T-cell (primary cell): ENCODE measurements around the gene DBF4B. TPM values are rescaled to one million over a fixed set of nuclear protein-coding genes. Genes with fewer than 3 reads are reported as not detected.
"Not testable (repeated sequence)": the region's sequence is repeated elsewhere in the genome, so short reads cannot be mapped to it uniquely, and the experiment has no call there.

ENCODE experiments used
- ATAC-seq, 4 experiments: fragments of 200-7000 bp in 3 of 4; fragments of 150-1000 bp in 1 of 4; cut with Tn5 transposase; replicated peaks in 1 of 4; 1 replicate in 3 of 4; 2 replicates in 1 of 4; pipeline ENCODE4 v1.10.0; 2021; ENCODE audit warnings: moderate library complexity in 3 of 4, mild to moderate bottlenecking in 2 of 4, moderate number of reproducible peaks in 1 of 4
- CTCF ChIA-PET, 2 donors: fragments of 300-600 bp; sonication (Branson Sonifier 250); formaldehyde crosslinking; loops; one replicate each; lab custom pipeline; 2022; ENCODE audit warnings: antibody characterized with exemption in 2 of 2; lab: Charles Lee
- POLR2A ChIA-PET, 2 donors: fragments of 300-600 bp; sonication (Branson Sonifier 250); formaldehyde crosslinking; loops; one replicate each; lab custom pipeline; 2022; ENCODE audit warnings: antibody characterized with exemption in 2 of 2; lab: Charles Lee
- DNase-seq, 35 experiments: peaks; one replicate each; pipeline versions ENCODE4 v3.0.0 to v3.0.0-alpha.2; 2013 to 2023
- H3K27ac ChIP-seq: one replicate; pipeline ENCODE4 v1.5.1; 2013; ENCODE audit warnings: low read length
- H3K27me3 ChIP-seq, 2 experiments: replicated peaks in 1 of 2; 1 replicate in 1 of 2; 2 replicates in 1 of 2; pipeline versions ENCODE4 v1.6.1 to v1.7.0; 2013; ENCODE audit warnings: low read length in 1 of 2, mixed read lengths in 1 of 2; ENCODE audit not compliant: control insufficient read depth in 2 of 2, insufficient read depth in 2 of 2; ENCODE audit errors: extremely low read depth in 1 of 2
- H3K36me3 ChIP-seq, 2 donors: 1 replicate in 1 of 2; 2 replicates in 1 of 2; pipeline versions ENCODE4 v1.6.1 to v1.7.0; 2013; ENCODE audit warnings: low read length in 1 of 2; ENCODE audit not compliant: control insufficient read depth in 2 of 2, insufficient read depth in 1 of 2; ENCODE audit errors: extremely low read depth in 1 of 2
- H3K4me1 ChIP-seq, 2 experiments: 1 replicate in 1 of 2; 2 replicates in 1 of 2; pipeline versions ENCODE4 v1.6.1 to v1.7.0; 2013; ENCODE audit warnings: low read length in 2 of 2, mixed read lengths in 1 of 2; ENCODE audit not compliant: insufficient read depth in 2 of 2, control insufficient read depth in 1 of 2; ENCODE audit errors: extremely low read depth in 1 of 2
- H3K4me3 ChIP-seq, 2 donors: 1 replicate in 1 of 2; 2 replicates in 1 of 2; pipeline versions ENCODE4 v1.5.1 to v1.7.0; 2013; ENCODE audit warnings: mild to moderate bottlenecking in 2 of 2, low read length in 1 of 2, moderate library complexity in 1 of 2; ENCODE audit not compliant: control insufficient read depth in 1 of 2; ENCODE audit errors: extremely low read depth in 1 of 2
- H3K9me3 ChIP-seq: 2 replicates; pipeline ENCODE4 v1.7.0; 2013
- H3K27ac Mint-ChIP-seq, 2 donors: one replicate each; pipeline ENCODE4 v1.8.0; 2020 to 2021; ENCODE audit warnings: mild to moderate bottlenecking in 2 of 2, mixed read lengths in 2 of 2
- H3K27me3 Mint-ChIP-seq, 2 donors: one replicate each; pipeline ENCODE4 v1.8.0; 2021 to 2022; ENCODE audit warnings: mixed read lengths in 2 of 2
- H3K36me3 Mint-ChIP-seq: one replicate; pipeline ENCODE4 v1.8.0; 2021; ENCODE audit warnings: mixed read lengths
- H3K4me1 Mint-ChIP-seq, 3 donors: one replicate each; pipeline ENCODE4 v1.8.0; 2020 to 2022; ENCODE audit warnings: mixed read lengths in 3 of 3, mild to moderate bottlenecking in 1 of 3
- H3K4me3 Mint-ChIP-seq, 3 donors: one replicate each; pipeline ENCODE4 v1.8.0; 2020 to 2022; ENCODE audit warnings: mild to moderate bottlenecking in 3 of 3, mixed read lengths in 3 of 3, moderate library complexity in 3 of 3
- H3K9me3 Mint-ChIP-seq, 3 donors: one replicate each; pipeline ENCODE4 v1.8.0; 2020 to 2022; ENCODE audit warnings: mixed read lengths in 3 of 3
- WGBS: methylation state at CpG from one replicate; pipeline ENCODE4 v1.1.5; 2013; ENCODE audit warnings: missing lambda C conversion rate; ENCODE audit not compliant: insufficient coverage; 5-methylcytosine and 5-hydroxymethylcytosine counted together
- total RNA-seq, 35 experiments: library from RNA in 6 of 35; stranded (reverse) in 6 of 35; fragments of 120-200 nt in 1 of 35; gene quantifications; one replicate each; pipeline versions ENCODE4 v1.2.1 to v1.2.4 and lab custom pipeline; 2013 to 2026

The DBF4B gene
- total RNA-seq, 5 donors from 2014 or later (not counting 1 experiment from before 2014, with no cell fraction given): 3.8 to 7.8 (median 6.8) TPM

DNA sequence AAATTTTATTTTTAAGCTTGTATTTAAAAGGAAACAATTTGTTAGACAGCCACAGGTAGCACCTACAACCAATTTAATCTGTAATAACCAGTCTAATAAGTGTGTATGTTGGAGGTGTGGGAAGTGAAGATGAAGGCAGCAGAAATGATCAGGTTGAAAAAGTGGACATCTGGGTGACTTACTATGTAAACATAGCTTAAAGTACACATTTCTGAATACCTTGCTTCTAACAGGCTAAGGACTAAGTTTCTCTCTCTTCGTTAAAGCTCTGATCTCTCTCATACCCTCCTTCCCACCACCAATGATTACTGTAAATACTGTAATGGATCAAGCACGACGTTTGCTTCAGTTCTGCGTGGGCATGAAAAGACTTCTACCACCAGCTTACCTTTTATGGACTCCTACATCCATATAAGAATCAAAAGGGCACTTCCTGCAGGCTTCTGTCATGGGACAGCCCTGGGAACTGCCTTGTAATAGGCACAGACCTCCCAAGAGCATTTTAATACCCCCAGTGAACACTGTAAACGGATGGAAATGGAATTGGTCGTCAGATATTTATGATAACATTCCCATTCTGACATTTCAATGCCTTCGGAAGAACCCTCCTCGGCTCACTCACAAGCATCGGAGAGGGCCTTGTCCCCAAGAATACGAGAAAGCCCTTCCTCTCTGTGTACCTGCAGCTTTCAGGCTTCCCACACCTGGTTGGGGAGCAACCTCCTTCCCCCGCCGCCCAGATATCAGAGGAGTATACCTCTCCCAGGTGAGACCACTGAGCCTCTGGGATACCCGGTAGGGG, 19.6 kb upstream of the DBF4B start:
- H3K27ac ChIP-seq: peak overlapping the region; percentile 81
- no peaks in the 10 kb centered on the region for H3K9me3 Mint-ChIP-seq
- H3K4me3 Mint-ChIP-seq: peak overlapping the region; percentile 97 to 99 (median 98)
- DNase-seq: peak in 1 of 35 experiments; percentile 9
- no peaks in the 10 kb centered on the region for H3K27me3 Mint-ChIP-seq
- peak overlapping the region; percentile 96 to 98 for H3K27ac Mint-ChIP-seq
- peaks cover 16% of the 10 kb centered on the region for H3K36me3 Mint-ChIP-seq
- no peaks in the 10 kb centered on the region for H3K27me3 ChIP-seq
- peak overlapping the region; percentile 95 to 96 for H3K4me3 ChIP-seq
- H3K36me3 ChIP-seq: peaks cover 0 to 13% of the 10 kb centered on the region in 2 donors
- ChIA-PET POLR2A (interaction anchor here in 1 of 2 donors (0.6 kb wide), 1 partner anchor 457 kb away, joined by 3 read pairs; no protein-coding TSS in a partner anchor), CTCF (interaction anchor here in 1 of 2 donors (0.6 kb wide), 2 partner anchors 73 to 1204 kb away, joined by 3 read pairs; no protein-coding TSS in a partner anchor)
- H3K9me3 ChIP-seq: no peaks in the 10 kb centered on the region
- H3K4me1 ChIP-seq: peaks cover 13 to 26% of the 10 kb centered on the region in 2 experiments
- peaks cover 34 to 44% (median 36%) of the 10 kb centered on the region in 3 donors for H3K4me1 Mint-ChIP-seq
- peak; percentile 7 to 32 (median 13) for ATAC-seq
- 4% methylated on average over 4 of the region's 13 CpGs for WGBS

DNA sequence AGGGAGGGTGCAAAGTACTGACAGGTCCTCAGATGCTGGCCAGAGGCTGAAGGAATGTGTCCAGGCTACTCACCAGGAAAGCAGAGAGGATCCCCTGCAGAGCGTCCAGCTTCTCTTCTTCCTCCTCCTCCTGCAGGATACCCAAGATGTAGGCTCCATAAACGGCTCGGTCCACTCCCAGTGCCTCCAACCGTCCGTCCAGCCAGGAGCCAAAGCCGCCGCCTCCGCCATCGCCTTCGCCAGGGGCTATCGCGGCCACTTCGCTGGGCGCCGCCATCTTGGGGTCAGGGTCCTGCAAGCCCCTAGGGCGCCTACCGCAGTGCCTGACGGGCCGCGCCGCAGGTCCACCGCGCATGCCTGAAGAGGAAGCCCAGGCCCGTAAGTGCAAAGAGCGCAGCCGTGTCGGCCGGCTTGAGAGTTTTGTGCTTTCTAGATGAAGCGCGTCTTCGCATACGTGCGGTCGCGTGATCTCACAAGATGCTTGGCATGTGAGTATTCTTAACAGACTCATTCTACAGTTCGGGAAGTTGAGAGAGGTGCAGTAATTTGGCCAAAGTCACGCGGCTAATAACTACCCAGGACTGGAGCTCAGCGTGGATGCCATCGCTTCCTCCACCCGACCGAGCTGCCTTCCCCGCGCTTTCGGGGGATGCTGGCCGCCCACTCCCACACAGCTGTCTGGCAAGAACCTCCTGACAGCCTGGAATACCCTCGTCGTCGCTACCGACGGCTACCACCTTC, 18.8 kb upstream of the DBF4B start, which contains the start of gene CCDC43:
Gene CCDC43, minus strand, starts transcription at position 300 of the 741 bp plus-strand sequence. Its CDS starts 23 bp downstream, at position 277.
- ATAC-seq: peak; percentile 98 to 100 (median 99)
- H3K9me3 ChIP-seq: no peaks in the 10 kb centered on the region
- peak; percentile 86 to 95 (median 91) for DNase-seq
- H3K27ac ChIP-seq: peak within 1 kb of the TSS; percentile 81
- Mint-ChIP-seq H3K9me3 (no peaks in the 10 kb centered on the region), H3K27me3 (no peaks in the 10 kb centered on the region), H3K4me3 (peak within 1 kb of the TSS; percentile 97 to 99 (median 98)), H3K36me3 (peaks cover 12% of the 10 kb centered on the region), H3K27ac (peak within 1 kb of the TSS; percentile 96 to 98), H3K4me1 (peaks cover 34 to 44% (median 36%) of the 10 kb centered on the region in 3 donors)
- ChIA-PET POLR2A (interaction anchor here in 1 of 2 donors (0.6 kb wide), 1 partner anchor 456 kb away, joined by 3 read pairs; no protein-coding TSS in a partner anchor), CTCF (interaction anchor here (0.6 kb wide), 3 partner anchors 12 to 73 kb away, joined by 3 to 4 read pairs (median 3); no protein-coding TSS in a partner anchor)
- peak within 1 kb of the TSS; percentile 95 to 96 for H3K4me3 ChIP-seq
- WGBS: under 1% methylated on average over 50 of the region's 51 CpGs
- peaks cover 0 to 11% of the 10 kb centered on the region in 2 donors for H3K36me3 ChIP-seq
- H3K4me1 ChIP-seq: peaks cover 13 to 26% of the 10 kb centered on the region in 2 experiments
- no peaks in the 10 kb centered on the region for H3K27me3 ChIP-seq

DNA sequence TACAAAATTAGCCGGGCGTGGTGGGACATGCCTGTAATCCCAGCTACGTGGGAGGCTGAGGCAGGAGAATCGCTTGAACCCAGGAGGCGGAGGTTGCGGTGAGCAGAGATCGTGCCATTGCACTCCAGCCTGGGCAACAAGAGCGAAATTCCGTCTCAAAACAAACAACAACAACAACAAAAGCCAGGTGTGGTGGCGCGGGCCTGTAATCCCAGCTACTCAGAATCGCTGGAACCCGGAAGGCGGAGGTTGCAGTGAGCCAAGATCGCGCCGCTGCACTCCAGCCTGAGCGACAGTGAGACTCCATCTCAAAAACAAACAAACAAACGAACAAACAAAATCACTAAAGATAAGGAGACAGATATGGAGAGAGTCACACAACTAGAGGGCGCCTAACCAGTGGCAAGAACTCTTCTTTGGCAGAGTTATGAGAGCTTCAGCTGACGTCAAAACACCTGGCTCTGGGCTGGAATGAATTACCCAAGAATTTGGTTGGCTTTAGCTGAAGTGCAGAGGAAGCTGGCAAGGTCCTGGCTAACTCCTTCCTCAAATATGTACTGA, 17.6 kb upstream of the DBF4B start:
- Mint-ChIP-seq H3K4me3 (peak overlapping the region; percentile 49 to 98 (median 97)), H3K27ac (peak overlapping the region; percentile 46 to 98), H3K4me1 (peaks cover 31 to 34% (median 34%) of the 10 kb centered on the region in 3 donors)
- DNase-seq: peak in 3 of 35 experiments; percentile 4 to 29 (median 11)
- H3K4me1 ChIP-seq: peaks cover 13 to 26% of the 10 kb centered on the region in 2 experiments
- H3K27me3 ChIP-seq, H3K9me3 ChIP-seq, H3K9me3 Mint-ChIP-seq, H3K36me3 ChIP-seq, CTCF ChIA-PET, H3K36me3 Mint-ChIP-seq, H3K4me3 ChIP-seq, ATAC-seq, H3K27me3 Mint-ChIP-seq, H3K27ac ChIP-seq: not testable (repeated sequence)
- POLR2A ChIA-PET: interaction anchor here in 1 of 2 donors (0.5 kb wide), 1 partner anchor 1517 kb away, joined by 10 read pairs; no protein-coding TSS in a partner anchor
- WGBS: 90% methylated on average over 14 of the region's 21 CpGs

DNA sequence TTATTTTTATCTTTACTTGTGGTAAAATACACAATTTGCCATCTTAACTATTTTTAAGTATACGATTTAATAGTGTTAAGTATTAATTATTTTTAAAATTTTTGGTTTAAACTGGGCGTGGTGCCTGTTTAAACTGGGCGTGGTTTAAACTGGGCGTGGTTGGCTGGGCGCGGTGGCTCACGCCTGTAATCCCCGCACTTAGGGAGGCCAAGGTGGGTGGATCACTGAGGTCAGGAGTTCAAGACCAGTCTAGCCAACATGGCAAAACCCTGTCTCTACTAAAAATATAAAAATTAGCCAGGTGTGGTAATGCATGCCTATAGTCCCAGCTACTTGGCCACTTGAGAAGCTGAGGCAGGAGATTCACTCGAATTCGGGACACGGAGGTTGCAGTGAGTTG, 14.9 kb upstream of the DBF4B start:
- CTCF ChIA-PET: interaction anchor here in 1 of 2 donors (0.5 kb wide), 1 partner anchor 161 kb away, joined by 5 read pairs; no protein-coding TSS in a partner anchor
- Histone ChIP-seq H3K4me1 (peaks cover 11 to 19% of the 10 kb centered on the region in 2 experiments), H3K4me3 (no peak overlapping the region), H3K27me3 (no peaks in the 10 kb centered on the region), H3K36me3 (no peaks in the 10 kb centered on the region), H3K27ac (no peak overlapping the region), H3K9me3 (no peaks in the 10 kb centered on the region)
- Mint-ChIP-seq H3K4me3 (no peak overlapping the region), H3K4me1 (peaks cover 20 to 27% (median 21%) of the 10 kb centered on the region in 3 donors), H3K27me3 (no peaks in the 10 kb centered on the region), H3K36me3 (no peaks in the 10 kb centered on the region), H3K27ac (no peak overlapping the region), H3K9me3 (no peaks in the 10 kb centered on the region)
- DNase-seq (no peak), ATAC-seq (no peak)
- POLR2A ChIA-PET: interaction anchor here in 1 of 2 donors (0.6 kb wide), 1 partner anchor 381 kb away, joined by 3 read pairs; no protein-coding TSS in a partner anchor
- WGBS: 81% methylated on average over 4 of the region's 11 CpGs

DNA sequence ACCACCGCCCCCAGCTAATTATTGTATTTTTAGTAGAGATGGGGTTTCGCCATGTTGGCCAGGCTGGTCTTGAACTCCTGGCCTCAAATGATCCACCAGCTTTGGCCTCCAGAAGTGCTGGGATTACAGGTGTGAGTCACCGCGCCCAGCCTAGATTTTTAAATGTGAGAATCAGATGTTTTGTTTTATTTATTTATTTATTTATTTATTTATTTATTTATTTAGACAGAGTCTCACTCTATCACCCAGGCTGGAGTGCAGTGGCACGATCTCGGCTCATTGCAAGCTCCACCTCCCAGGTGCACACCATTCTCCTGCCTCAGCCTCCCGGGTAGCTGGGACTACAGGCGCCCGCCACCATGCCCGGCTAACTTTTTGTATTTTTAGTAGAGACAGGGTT, 8.2 kb upstream of the DBF4B start:
- H3K27me3 Mint-ChIP-seq, H3K27ac Mint-ChIP-seq, H3K27ac ChIP-seq, H3K4me1 Mint-ChIP-seq, H3K9me3 Mint-ChIP-seq, H3K36me3 Mint-ChIP-seq, DNase-seq, H3K36me3 ChIP-seq, H3K4me1 ChIP-seq, H3K9me3 ChIP-seq, ATAC-seq, H3K4me3 ChIP-seq, POLR2A ChIA-PET, H3K4me3 Mint-ChIP-seq, CTCF ChIA-PET, H3K27me3 ChIP-seq: not testable (repeated sequence)
- WGBS: 100% methylated on average over 1 of the region's 10 CpGs
